K562 (cell line): ENCODE measurements around the gene ALG6. TPM values are rescaled to one million over a fixed set of nuclear protein-coding genes. Genes with fewer than 3 reads are reported as not detected.

Experiments
- ATAC-seq: fragments of 200-7000 bp; cut with Tn5 transposase; 3 replicates; pipeline ENCODE4 v1.9.1; 2020; ENCODE audit warnings: moderate library complexity
- BruUV-seq: library from RNA; stranded (reverse); fragments of 400-500 nt; replicated peaks from 2 replicates; lab custom pipeline; 2021; lab: Mats Ljungman, UMichigan
- CTCF ChIA-PET: fragments of 300-600 bp; formaldehyde crosslinking; extraction: SDS; loops from one replicate; lab custom pipeline; 2021; ENCODE audit warnings: low intra/inter-chr PET ratio; lab: Yijun Ruan, JAX
- POLR2A ChIA-PET: fragments of 300-600, 350-650 bp; sonication (Branson Sonifier 250); formaldehyde crosslinking; extraction: SDS; loops from one replicate; lab custom pipeline; 2021; ENCODE audit warnings: antibody characterized with exemption, inconsistent platforms; lab: Yijun Ruan, JAX
- DNase-seq, 4 experiments: peaks; one replicate each; pipeline versions ENCODE4 v3.0.0 to v3.0.0-alpha.2; 2011 to 2018; ENCODE audit warnings: low spot score in 3 of 4, mixed read lengths in 3 of 4; ENCODE audit errors: extremely low read depth in 1 of 4
- FAIRE-seq: peaks from 2 replicates; lab custom pipeline; 2011; peaks lifted over from hg19 to GRCh38; lab: Jason Lieb, UNC
- H2AFZ ChIP-seq: 2 replicates; pipeline ENCODE4 v1.6.0; 2011; ENCODE audit warnings: low read depth, low read length, control low read depth, inconsistent platforms
- H3K27ac ChIP-seq: fragments of 200-600 bp; 3 replicates; pipeline ENCODE4 v1.8.0; 2011; ENCODE audit warnings: low read depth, mild to moderate bottlenecking, control low read depth, inconsistent platforms, low read length, moderate library complexity, mixed read lengths; ENCODE audit errors: extremely low read depth
- H3K27me3 ChIP-seq, 2 experiments: fragments of 300-600 bp in 1 of 2; 2 replicates in 1 of 2; 3 replicates in 1 of 2; pipeline versions ENCODE4 v1.6.0 to v1.8.0; 2011; ENCODE audit warnings: inconsistent platforms in 2 of 2, low read length in 2 of 2, mild to moderate bottlenecking in 1 of 2, mixed read lengths in 1 of 2, moderate library complexity in 1 of 2; ENCODE audit not compliant: control insufficient read depth in 2 of 2, insufficient read depth in 2 of 2
- H3K36me3 ChIP-seq: fragments of 300-600 bp; 3 replicates; pipeline ENCODE4 v1.8.0; 2011; ENCODE audit warnings: mild to moderate bottlenecking, low read length, inconsistent platforms; ENCODE audit not compliant: control insufficient read depth, insufficient read depth
- H3K4me1 ChIP-seq, 2 experiments: fragments of 200-600 bp in 1 of 2; replicated peaks in 1 of 2; 2 replicates in 1 of 2; 3 replicates in 1 of 2; pipeline versions ENCODE4 v1.5.1 to v1.8.0; 2011; ENCODE audit warnings: inconsistent platforms in 2 of 2, low read length in 2 of 2, mild to moderate bottlenecking in 1 of 2, mixed read lengths in 1 of 2, moderate library complexity in 1 of 2; ENCODE audit not compliant: control insufficient read depth in 2 of 2, insufficient read depth in 2 of 2
- H3K4me2 ChIP-seq: 2 replicates; pipeline ENCODE4 v1.6.1; 2011; ENCODE audit warnings: low read length, control low read depth, inconsistent platforms, mixed read lengths; ENCODE audit not compliant: insufficient read depth
- H3K4me3 ChIP-seq: fragments of 200-600 bp; sonication (generic), shearing (Covaris generic); 2 replicates; pipeline ENCODE4 v1.5.1; 2016; ENCODE audit warnings: control low read depth, inconsistent platforms
- H3K79me2 ChIP-seq: fragments of 200-600 bp; 3 replicates; pipeline ENCODE4 v1.8.0; 2011; ENCODE audit warnings: low read length, inconsistent platforms; ENCODE audit not compliant: control insufficient read depth, insufficient read depth
- H3K9ac ChIP-seq, 2 experiments: 2 replicates each; pipeline versions ENCODE4 v1.6.0 to v1.6.1; 2011; ENCODE audit warnings: low read depth in 2 of 2, low read length in 2 of 2, control low read depth in 1 of 2, inconsistent platforms in 1 of 2, mild to moderate bottlenecking in 1 of 2, mixed read lengths in 1 of 2; ENCODE audit not compliant: insufficient read depth in 1 of 2
- H3K9me1 ChIP-seq: one replicate; pipeline ENCODE4 v1.6.0; 2011; ENCODE audit warnings: inconsistent platforms, mild to moderate bottlenecking, low read length, moderate library complexity; ENCODE audit not compliant: control insufficient read depth, insufficient read depth
- H3K9me3 ChIP-seq: replicated peaks from 2 replicates; pipeline ENCODE4 v1.5.1; 2011; ENCODE audit warnings: low read depth, low read length, inconsistent platforms; ENCODE audit not compliant: control insufficient read depth, insufficient read depth
- H4K20me1 ChIP-seq: replicated peaks from 2 replicates; pipeline ENCODE4 v1.6.1; 2011; ENCODE audit warnings: low read length, inconsistent platforms, mixed read lengths; ENCODE audit not compliant: control insufficient read depth, insufficient read depth
- ARNT ChIP-seq, 2 experiments: fragments of 450-650 bp; IDR thresholded peaks; 2 replicates each; pipeline ENCODE4 v1.6.1; 2016; ENCODE audit warnings: mild to moderate bottlenecking in 1 of 2
- BCLAF1 ChIP-seq, 2 experiments: fragments of 450-650 bp in 1 of 2; IDR thresholded peaks; 2 replicates each; pipeline ENCODE4 v1.6.1; 2011 to 2017; ENCODE audit warnings: low read depth in 2 of 2, antibody characterized with exemption in 1 of 2, borderline replicate concordance in 1 of 2, low read length in 1 of 2, mild to moderate bottlenecking in 1 of 2, mixed read lengths in 1 of 2; ENCODE audit not compliant: control insufficient read depth in 1 of 2
- C11orf30 ChIP-seq: fragments of 450-650 bp; IDR thresholded peaks from 2 replicates; pipeline ENCODE4 v1.6.1; 2016; ENCODE audit warnings: low read depth, mild to moderate bottlenecking
- E2F3 ChIP-seq: fragments of 250-450 bp; sonication (Bioruptor Pico); IDR thresholded peaks from 2 replicates; pipeline ENCODE4 v1.4.0; 2020; ENCODE audit warnings: mild to moderate bottlenecking
- ETV5 ChIP-seq: sonication (generic); formaldehyde crosslinking; IDR thresholded peaks from 2 replicates; pipeline ENCODE4 v1.4.0; 2020; ENCODE audit warnings: low read depth, mild to moderate bottlenecking, missing genetic modification reagents
- GATA2 ChIP-seq: sonication (generic); formaldehyde crosslinking; IDR thresholded peaks from 2 replicates; pipeline ENCODE4 v1.4.0; 2020; ENCODE audit warnings: mild to moderate bottlenecking, missing genetic modification reagents
- GTF2F1 ChIP-seq: IDR thresholded peaks from 2 replicates; pipeline ENCODE4 v1.6.1; 2011; ENCODE audit warnings: low read depth, low read length, improper control_type of control experiment
- MAFF ChIP-seq: IDR thresholded peaks from 2 replicates; pipeline ENCODE4 v1.6.1; 2012; ENCODE audit warnings: low read length, improper control_type of control experiment
- MAFG ChIP-seq: fragments of 450-650 bp; conservative IDR thresholded peaks from 2 replicates; pipeline ENCODE4 v1.6.1; 2016; ENCODE audit warnings: missing genetic modification characterization, missing compliant biosample characterization
- NFE2 ChIP-seq: IDR thresholded peaks from 2 replicates; pipeline ENCODE4 v1.6.1; 2014; ENCODE audit warnings: antibody characterized with exemption, low read depth
- NFE2L1 ChIP-seq: fragments of 450-650 bp; IDR thresholded peaks from 2 replicates; pipeline ENCODE4 v1.6.1; 2016; ENCODE audit warnings: missing genetic modification characterization, low read depth, mild to moderate bottlenecking, missing compliant biosample characterization, moderate library complexity, borderline replicate concordance
- NFXL1 ChIP-seq: fragments of 450-650 bp; formaldehyde crosslinking; IDR thresholded peaks from 2 replicates; pipeline ENCODE4 v1.4.0; 2021; ENCODE audit warnings: mild to moderate bottlenecking
- RAD21 ChIP-seq, 2 experiments: fragments of 250-450 bp in 1 of 2; fragments of 450-650 bp in 1 of 2; sonication (Bioruptor Pico) in 1 of 2; formaldehyde crosslinking in 1 of 2; IDR thresholded peaks in 1 of 2; conservative IDR thresholded peaks in 1 of 2; 2 replicates each; pipeline versions ENCODE4 v1.4.0 to v1.8.0; 2020 to 2022; ENCODE audit warnings: mild to moderate bottlenecking in 2 of 2, moderate library complexity in 1 of 2
- SMARCC2 ChIP-seq: fragments of 450-650 bp; IDR thresholded peaks from 2 replicates; pipeline ENCODE4 v1.6.1; 2017; ENCODE audit warnings: antibody characterized with exemption, moderate library complexity, mild to moderate bottlenecking, low read depth
- TBP ChIP-seq: optimal IDR thresholded peaks from 2 replicates; pipeline ENCODE3; 2011; ENCODE audit warnings: low read depth, low read length, improper control_type of control experiment
- XRCC4 ChIP-seq: IDR thresholded peaks from one replicate; pipeline ENCODE4 v1.6.1; 2011; ENCODE audit not compliant: insufficient read depth, insufficient read length; ENCODE audit errors: extremely low read depth
- ZBTB26 ChIP-seq: fragments of 450-650 bp; formaldehyde crosslinking; IDR thresholded peaks from 2 replicates; pipeline ENCODE4 v1.4.0; 2022; ENCODE audit warnings: missing genetic modification characterization
- ZNF316 ChIP-seq: fragments of 450-650 bp; IDR thresholded peaks from 2 replicates; pipeline ENCODE4 v1.6.1; 2016
- ZNF449 ChIP-seq: fragments of 250-450 bp; sonication (Bioruptor Pico); IDR thresholded peaks from 2 replicates; pipeline ENCODE4 v1.8.0; 2022; ENCODE audit warnings: moderate library complexity, mild to moderate bottlenecking, inconsistent platforms
- WGBS: fragments of 100-300 bp; shearing (Covaris generic); methylation state at CpG from one replicate; pipeline ENCODE4 v1.1.6; 2016; ENCODE audit warnings: low coverage, mixed read lengths; ENCODE audit not compliant: insufficient coverage; ENCODE audit errors: missing lambda C conversion rate; 5-methylcytosine and 5-hydroxymethylcytosine counted together
- in situ Hi-C: fragments of 300-500 bp; cut with MboI; formaldehyde crosslinking; loops from 4 replicates; pipeline ENCODE4 v1.15.0; 2018; ENCODE audit warnings: inconsistent platforms, mixed read lengths
- intact Hi-C: fragments of 100-400 bp; cut with micrococcal nuclease; formaldehyde crosslinking; loops from 2 replicates; pipeline ENCODE4 v1.14.2; 2022
- polyA plus RNA-seq, 8 experiments: library from polyadenylated mRNA; depleted of rRNA in 4 of 8; stranded (reverse) in 5 of 8; unstranded in 3 of 8; fragments of >200 nt; fragmentation: Nextera tagmentation in 2 of 8; fragmentation: Illumina TruSeq in 1 of 8; extraction: Ambion mirVana in 2 of 8; extraction: Trizol in 1 of 8; gene quantifications; 2 replicates each; pipeline versions ENCODE4 v1.2.1 to v1.2.3, GENCODE V29; 2011 to 2014; ENCODE audit warnings: inconsistent platforms in 1 of 8, missing spikeins in 1 of 8
- total RNA-seq, 7 experiments: library from RNA; depleted of rRNA in 6 of 7; stranded (reverse); fragments of >200 nt in 6 of 7; fragmentation: Illumina TruSeq in 2 of 7; extraction: Trizol in 2 of 7; gene quantifications; 2 replicates each; pipeline versions ENCODE4 v1.2.1 to v1.2.3, GENCODE V29; 2011 to 2021; ENCODE audit warnings: low replicate concordance in 1 of 7

ALG6 gene
- total and polyA plus RNA-seq, 9 of the 15 experiments (the other 6 are each of a cell fraction or from before 2014, with no cell fraction given) = 14.6 to 35.7 (median 23.3) TPM

- intact Hi-C loops (no loop called here), in situ Hi-C loops (no loop called here)
- Histone ChIP-seq H3K9me3 (no peaks in the 10 kb centered on the region), H3K4me1 (peaks cover 0 to 3% of the 10 kb centered on the region in 2 experiments; a peak in 1 of 5 replicates), H3K4me2 (peak overlapping the region; percentile 22; the same call in 1 of the 2 replicates), H3K4me3 (no peak overlapping the region), H3K27ac (no peak overlapping the region), H3K36me3 (no peaks in the 10 kb centered on the region), H3K9me1 (no peaks in the 10 kb centered on the region), H3K9ac (no peak overlapping the region), H2AFZ (no peak overlapping the region), H3K27me3 (no peaks in the 10 kb centered on the region), H4K20me1 (no peaks in the 10 kb centered on the region), H3K79me2 (no peaks in the 10 kb centered on the region)
- ATAC-seq = no peak
- no peak for FAIRE-seq
- ChIA-PET POLR2A (interaction anchor here (0.8 kb wide), 1 partner anchor 9 kb away, joined by 3 read pairs; no protein-coding TSS in a partner anchor), CTCF (no interaction called here)
- 30% methylated on average over 5 of the region's 5 CpGs for WGBS
- no TSS peak for BruUV-seq
- DNase-seq = no peak
- no peak for TF ChIP-seq SMARCC2
- TF ChIP-seq MAFF = peak; percentile 12; the same call in 1 of the 2 replicates
- TF ChIP-seq ZBTB26 (CRISPR knock-in tag) = no peak
- TF ChIP-seq ETV5 (CRISPR knock-in tag) = no peak
- TF ChIP-seq MAFG = peak; percentile 73
- no peak for TF ChIP-seq TBP
- no peak for TF ChIP-seq XRCC4
- TF ChIP-seq NFE2L1 = 0 out of 2 replicates have a peak, but pooled peaks have one; percentile 8
- TF ChIP-seq ARNT (IDR thresholded peaks at IDR 0.05) = no peak
- TF ChIP-seq E2F3 (CRISPR knock-in tag) = no peak
- TF ChIP-seq RAD21 (CRISPR knock-in tag; conservative IDR thresholded peaks at IDR 0.05 in 1 of 2, IDR thresholded peaks at IDR 0.05 in 1 of 2) = no peak
- TF ChIP-seq ZNF449 (CRISPR knock-in tag) = no peak
- TF ChIP-seq BCLAF1 (IDR thresholded peaks at IDR 0.05; ENCODE audit: borderline replicate concordance in 1 of 2, control insufficient read depth in 1 of 2, low read depth in 2 of 2, low read length in 1 of 2) = no peak
- TF ChIP-seq C11orf30 = peak; percentile 61
- no peak for TF ChIP-seq NFXL1 (CRISPR knock-in tag)
- peak; percentile 64 for TF ChIP-seq NFE2
- peak; percentile 37 for TF ChIP-seq ZNF316
- no peak for TF ChIP-seq GATA2
- no peak for TF ChIP-seq GTF2F1
Observed at GRCh38 chr1:63359561-63359960, 7.9 kb upstream of the ALG6 start.
